H9 (cell line): ENCODE results near the gene RHBDD3. TPM values are rescaled to one million over a fixed set of nuclear protein-coding genes. Genes with fewer than 3 reads are reported as not detected.

Experiments used
- DNase-seq: peaks from one replicate; pipeline ENCODE4 v3.0.0-alpha.2; 2017
- H2AFZ ChIP-seq: one replicate; pipeline ENCODE4 v1.6.1; 2013; ENCODE audit warnings: mild to moderate bottlenecking, low read length, control low read depth, moderate library complexity
- H2AK5ac ChIP-seq: 2 replicates; pipeline ENCODE4 v1.6.1; 2013; ENCODE audit warnings: low read length, control low read depth, mixed read lengths; ENCODE audit not compliant: insufficient read length
- H2BK120ac ChIP-seq: one replicate; pipeline ENCODE4 v1.6.1; 2013; ENCODE audit warnings: low read depth, mild to moderate bottlenecking, low read length, control low read depth, inconsistent platforms; ENCODE audit not compliant: poor library complexity, severe bottlenecking
- H2BK12ac ChIP-seq: 2 replicates; pipeline ENCODE4 v1.6.1; 2013; ENCODE audit warnings: low read length, control low read depth, mixed read lengths, low read depth; ENCODE audit not compliant: insufficient read length
- H2BK15ac ChIP-seq: 2 replicates; pipeline ENCODE4 v1.6.1; 2013; ENCODE audit warnings: low read depth, low read length, control low read depth
- H2BK20ac ChIP-seq: one replicate; pipeline ENCODE4 v1.6.1; 2013; ENCODE audit warnings: low read depth, mild to moderate bottlenecking, low read length, control low read depth, inconsistent platforms; ENCODE audit not compliant: poor library complexity, severe bottlenecking
- H2BK5ac ChIP-seq: 2 replicates; pipeline ENCODE4 v1.6.1; 2013; ENCODE audit warnings: low read length, control low read depth, mixed read lengths; ENCODE audit not compliant: insufficient read length
- H3K14ac ChIP-seq: 2 replicates; pipeline ENCODE4 v1.6.1; 2013; ENCODE audit warnings: low read length, control low read depth; ENCODE audit not compliant: insufficient read depth
- H3K18ac ChIP-seq: 2 replicates; pipeline ENCODE4 v1.6.1; 2013; ENCODE audit warnings: low read depth, mild to moderate bottlenecking, mixed read lengths, low read length, control low read depth; ENCODE audit not compliant: insufficient read length
- H3K23ac ChIP-seq: 2 replicates; pipeline ENCODE4 v1.6.1; 2013; ENCODE audit warnings: low read length, control low read depth, mixed read lengths, low read depth; ENCODE audit not compliant: insufficient read length
- H3K23me2 ChIP-seq: 2 replicates; pipeline ENCODE4 v1.6.1; 2013; ENCODE audit warnings: low read depth, mild to moderate bottlenecking, mixed read lengths, low read length, control low read depth; ENCODE audit not compliant: insufficient read length, poor library complexity, severe bottlenecking
- H3K27ac ChIP-seq: 2 replicates; pipeline ENCODE4 v1.5.1; 2013; ENCODE audit warnings: low read length, control low read depth, mixed read lengths, low read depth; ENCODE audit not compliant: insufficient read length
- H3K27me3 ChIP-seq: 2 replicates; pipeline ENCODE4 v1.6.1; 2013; ENCODE audit warnings: low read length, control low read depth, inconsistent platforms; ENCODE audit not compliant: insufficient read depth
- H3K4ac ChIP-seq: 2 replicates; pipeline ENCODE4 v1.6.1; 2013; ENCODE audit warnings: low read depth, mild to moderate bottlenecking, control low read depth, inconsistent platforms, low read length, moderate library complexity
- H3K4me1 ChIP-seq: 2 replicates; pipeline ENCODE4 v1.6.1; 2013; ENCODE audit warnings: low read length, control low read depth, inconsistent platforms; ENCODE audit not compliant: insufficient read depth
- H3K4me2 ChIP-seq: 2 replicates; pipeline ENCODE4 v1.6.1; 2013; ENCODE audit warnings: low read length, control low read depth, mixed read lengths; ENCODE audit not compliant: insufficient read length, insufficient read depth
- H3K56ac ChIP-seq: 2 replicates; pipeline ENCODE4 v1.6.1; 2013; ENCODE audit warnings: low read depth, mild to moderate bottlenecking, mixed read lengths, low read length, control low read depth; ENCODE audit not compliant: insufficient read length
- H3K79me1 ChIP-seq: 2 replicates; pipeline ENCODE4 v1.6.1; 2013; ENCODE audit warnings: low read depth, mild to moderate bottlenecking, moderate library complexity, low read length, control low read depth, inconsistent platforms; ENCODE audit not compliant: insufficient read depth, poor library complexity, severe bottlenecking
- H3K79me2 ChIP-seq: 2 replicates; pipeline ENCODE4 v1.6.1; 2013; ENCODE audit warnings: low read length, control low read depth, inconsistent platforms; ENCODE audit not compliant: insufficient read depth
- H3K9ac ChIP-seq: 2 replicates; pipeline ENCODE4 v1.6.1; 2013; ENCODE audit warnings: low read length, control low read depth, mixed read lengths; ENCODE audit not compliant: insufficient read length; ENCODE audit errors: extremely low read depth
- H3K9me3 ChIP-seq: one replicate; pipeline ENCODE4 v1.6.1; 2013; ENCODE audit warnings: low read depth, low read length, inconsistent platforms; ENCODE audit not compliant: control insufficient read depth
- H3T11ph ChIP-seq: one replicate; pipeline ENCODE4 v1.6.1; 2013; ENCODE audit warnings: mild to moderate bottlenecking, low read length, control low read depth, inconsistent platforms
- H4K20me1 ChIP-seq: one replicate; pipeline ENCODE4 v1.6.1; 2013; ENCODE audit not compliant: control insufficient read depth, insufficient read length, insufficient read depth
- H4K5ac ChIP-seq: 2 replicates; pipeline ENCODE4 v1.6.1; 2013; ENCODE audit warnings: low read depth, mild to moderate bottlenecking, mixed read lengths, low read length, control low read depth; ENCODE audit not compliant: insufficient read length
- H4K8ac ChIP-seq: replicated peaks from 2 replicates; pipeline ENCODE4 v1.6.1; 2013; ENCODE audit warnings: low read length, control low read depth, mixed read lengths, low read depth; ENCODE audit not compliant: insufficient read length
- H4K91ac ChIP-seq: 2 replicates; pipeline ENCODE4 v1.6.1; 2013; ENCODE audit warnings: low read depth, mild to moderate bottlenecking, moderate library complexity, mixed read lengths, low read length, control low read depth; ENCODE audit not compliant: insufficient read length
- H3K27ac Mint-ChIP-seq, 3 experiments: 2 replicates in 2 of 3; 3 replicates in 1 of 3; pipeline ENCODE4 v1.8.0; 2020 to 2021; ENCODE audit warnings: mixed read lengths in 3 of 3, mild to moderate bottlenecking in 1 of 3, moderate library complexity in 1 of 3
- H3K27me3 Mint-ChIP-seq: 2 replicates; pipeline ENCODE4 v1.8.0; 2021; ENCODE audit warnings: low read depth, mild to moderate bottlenecking, moderate library complexity, mixed read lengths
- H3K36me3 Mint-ChIP-seq, 3 experiments: 2 replicates in 2 of 3; 3 replicates in 1 of 3; pipeline ENCODE4 v1.8.0; 2020 to 2021; ENCODE audit warnings: low read depth in 3 of 3, mixed read lengths in 3 of 3; ENCODE audit not compliant: insufficient read depth in 1 of 3
- H3K4me1 Mint-ChIP-seq, 2 experiments: 2 replicates each; pipeline ENCODE4 v1.8.0; 2020; ENCODE audit warnings: mixed read lengths in 2 of 2
- H3K4me3 Mint-ChIP-seq, 2 experiments: 2 replicates in 1 of 2; 3 replicates in 1 of 2; pipeline ENCODE4 v1.8.0; 2020 to 2021; ENCODE audit warnings: mild to moderate bottlenecking in 2 of 2, mixed read lengths in 2 of 2, moderate library complexity in 1 of 2
- H3K9me3 Mint-ChIP-seq, 2 experiments: 2 replicates in 1 of 2; 3 replicates in 1 of 2; pipeline ENCODE4 v1.8.0; 2020; ENCODE audit warnings: mild to moderate bottlenecking in 2 of 2, mixed read lengths in 2 of 2, moderate library complexity in 1 of 2
- WGBS: extraction: QIAGEN DNeasy Blood & Tissue Kit; methylation state at CpG from one replicate; pipeline ENCODE4 v1.1.7; 2013; ENCODE audit warnings: missing lambda C conversion rate, low lambda C conversion rate, mixed read lengths; ENCODE audit not compliant: insufficient read length; ENCODE audit errors: extremely low coverage; 5-methylcytosine and 5-hydroxymethylcytosine counted together
- total RNA-seq: library from RNA; stranded (reverse); gene quantifications from 2 replicates; pipeline ENCODE4 v1.2.1, GENCODE V29; 2021
- TF ChIP-seq, protein P1 (sequence below): fragments of 200-600 bp; sonication (generic); conservative IDR thresholded peaks from 3 replicates; pipeline ENCODE4 v1.8.0; 2021; ENCODE audit warnings: antibody characterized with exemption, mild to moderate bottlenecking

Gene RHBDD3
- total RNA-seq, 1 experiment from 2014 or later, result 99.7 TPM

- Histone ChIP-seq H3T11ph (no peak overlapping the region), H2AK5ac (no peak overlapping the region), H2BK5ac (no peak overlapping the region), H3K4ac (no peak overlapping the region), H3K27me3 (peaks cover 11% of the 10 kb centered on the region), H3K27ac (no peak overlapping the region), H3K14ac (no peak overlapping the region), H2BK20ac (no peak overlapping the region), H2BK12ac (no peak overlapping the region), H3K18ac (no peak overlapping the region), H3K23ac (no peak overlapping the region), H4K8ac (no peak overlapping the region), H3K79me1 (no peaks in the 10 kb centered on the region), H4K91ac (no peak overlapping the region), H2BK15ac (no peak overlapping the region), H3K23me2 (peaks cover 8% of the 10 kb centered on the region), H3K79me2 (no peaks in the 10 kb centered on the region), H3K56ac (no peak overlapping the region), H3K9ac (no peak overlapping the region), H4K5ac (no peak overlapping the region), H2BK120ac (no peak overlapping the region), H3K4me2 (no peak overlapping the region), H3K4me1 (no peaks in the 10 kb centered on the region), H3K9me3 (no peaks in the 10 kb centered on the region), H4K20me1 (no peaks in the 10 kb centered on the region), H2AFZ (no peak overlapping the region)
- Mint-ChIP-seq H3K9me3 (peaks cover 2 to 11% of the 10 kb centered on the region in 2 experiments; a peak in 4 of 5 replicates), H3K27ac (no peak overlapping the region), H3K27me3 (peaks cover 30% of the 10 kb centered on the region), H3K4me1 (peaks cover 24 to 42% of the 10 kb centered on the region in 2 experiments), H3K36me3 (peaks cover 0 to 5% (median 0%) of the 10 kb centered on the region in 3 experiments; a peak in 3 of 7 replicates), H3K4me3 (no peak overlapping the region)
- no peak for DNase-seq
- TF ChIP-seq, protein P1, sequence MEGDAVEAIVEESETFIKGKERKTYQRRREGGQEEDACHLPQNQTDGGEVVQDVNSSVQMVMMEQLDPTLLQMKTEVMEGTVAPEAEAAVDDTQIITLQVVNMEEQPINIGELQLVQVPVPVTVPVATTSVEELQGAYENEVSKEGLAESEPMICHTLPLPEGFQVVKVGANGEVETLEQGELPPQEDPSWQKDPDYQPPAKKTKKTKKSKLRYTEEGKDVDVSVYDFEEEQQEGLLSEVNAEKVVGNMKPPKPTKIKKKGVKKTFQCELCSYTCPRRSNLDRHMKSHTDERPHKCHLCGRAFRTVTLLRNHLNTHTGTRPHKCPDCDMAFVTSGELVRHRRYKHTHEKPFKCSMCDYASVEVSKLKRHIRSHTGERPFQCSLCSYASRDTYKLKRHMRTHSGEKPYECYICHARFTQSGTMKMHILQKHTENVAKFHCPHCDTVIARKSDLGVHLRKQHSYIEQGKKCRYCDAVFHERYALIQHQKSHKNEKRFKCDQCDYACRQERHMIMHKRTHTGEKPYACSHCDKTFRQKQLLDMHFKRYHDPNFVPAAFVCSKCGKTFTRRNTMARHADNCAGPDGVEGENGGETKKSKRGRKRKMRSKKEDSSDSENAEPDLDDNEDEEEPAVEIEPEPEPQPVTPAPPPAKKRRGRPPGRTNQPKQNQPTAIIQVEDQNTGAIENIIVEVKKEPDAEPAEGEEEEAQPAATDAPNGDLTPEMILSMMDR, result no peak
- no CpG with 5 or more reads among the region's 21 CpGs for WGBS
These were observed 41.7 kb upstream of the RHBDD3 start for GRCh38 chr22:29309332-29310064.
